ENCODE results near the gene RAP1GAP2. TPM values are rescaled to one million over a fixed set of nuclear protein-coding genes. Genes with fewer than 3 reads are reported as not detected.

RAP1GAP2 gene
- polyA plus RNA-seq, 1 of the 3 experiments (the other 2 are of a cell fraction), result 22.0 TPM

DNA sequence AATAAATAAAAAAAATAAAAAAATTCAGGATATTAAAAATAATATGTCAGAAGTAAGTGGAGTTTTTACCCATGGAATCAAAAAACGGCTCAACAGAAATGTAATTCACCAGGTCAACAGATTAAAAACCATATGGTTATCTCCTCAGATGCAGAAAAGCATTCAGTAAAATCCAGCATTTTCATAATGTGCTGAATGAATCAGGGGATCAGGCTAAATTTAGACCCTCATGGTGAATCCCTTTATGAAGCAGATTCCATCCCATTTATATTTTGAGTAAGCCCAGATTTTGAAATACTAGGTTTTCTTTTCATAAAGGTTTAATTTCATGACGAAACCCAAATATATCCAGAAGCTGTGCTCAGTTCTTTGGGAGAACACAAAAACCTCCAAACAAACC, 182.8 kb downstream of the RAP1GAP2 start:
- H3F3A ChIP-seq (replicated peaks; ENCODE audit: insufficient read depth), result peaks cover 8% of the 10 kb centered on the region
- ChIA-PET CTCF (interaction anchor here (0.7 to 2.0 kb wide), 2 partner anchors 70 to 130 kb away, joined by 3 to 6 read pairs; no protein-coding TSS in a partner anchor), POLR2A (no interaction called here)
- H4K20me1 ChIP-seq (ENCODE audit: insufficient read depth), result no peaks in the 10 kb centered on the region
- H3K4me2 ChIP-seq, result no peak overlapping the region
- H3K4me1 ChIP-seq (ENCODE audit: control insufficient read depth in 1 of 2, insufficient read depth in 2 of 2, low read depth in 1 of 2, low read length in 1 of 2), result peaks cover 4 to 15% of the 10 kb centered on the region in 2 experiments; a peak in 1 of 4 replicates
- peaks cover 4 to 15% of the 10 kb centered on the region in 2 experiments for H3K36me3 ChIP-seq (replicated peaks in 1 of 2; ENCODE audit: control insufficient read depth in 1 of 2, insufficient read depth in 2 of 2, low read length in 1 of 2)
- WGBS (ENCODE audit: low lambda C conversion rate), result 99% methylated on average over 2 of the region's 2 CpGs
- no peaks in the 10 kb centered on the region for H3K79me2 ChIP-seq (ENCODE audit: insufficient read depth)
- no peak overlapping the region for H3K4me3 ChIP-seq (ENCODE audit: low read depth in 2 of 2, low read length in 1 of 2)
- DNase-seq, result no peak
- H3K9ac ChIP-seq, result no peak overlapping the region
- no peak overlapping the region for H3K27ac ChIP-seq (ENCODE audit: low read depth in 2 of 2, low read length in 1 of 2)
- no peaks in the 10 kb centered on the region for H3K27me3 ChIP-seq (ENCODE audit: insufficient read depth)
- no peak overlapping the region for H2AFZ ChIP-seq (ENCODE audit: low read depth)
- no peaks in the 10 kb centered on the region for H3K9me2 ChIP-seq
- H3K9me3 ChIP-seq, result peaks cover 4% of the 10 kb centered on the region; the same call in 1 of the 2 replicates
- TF ChIP-seq, protein P1, sequence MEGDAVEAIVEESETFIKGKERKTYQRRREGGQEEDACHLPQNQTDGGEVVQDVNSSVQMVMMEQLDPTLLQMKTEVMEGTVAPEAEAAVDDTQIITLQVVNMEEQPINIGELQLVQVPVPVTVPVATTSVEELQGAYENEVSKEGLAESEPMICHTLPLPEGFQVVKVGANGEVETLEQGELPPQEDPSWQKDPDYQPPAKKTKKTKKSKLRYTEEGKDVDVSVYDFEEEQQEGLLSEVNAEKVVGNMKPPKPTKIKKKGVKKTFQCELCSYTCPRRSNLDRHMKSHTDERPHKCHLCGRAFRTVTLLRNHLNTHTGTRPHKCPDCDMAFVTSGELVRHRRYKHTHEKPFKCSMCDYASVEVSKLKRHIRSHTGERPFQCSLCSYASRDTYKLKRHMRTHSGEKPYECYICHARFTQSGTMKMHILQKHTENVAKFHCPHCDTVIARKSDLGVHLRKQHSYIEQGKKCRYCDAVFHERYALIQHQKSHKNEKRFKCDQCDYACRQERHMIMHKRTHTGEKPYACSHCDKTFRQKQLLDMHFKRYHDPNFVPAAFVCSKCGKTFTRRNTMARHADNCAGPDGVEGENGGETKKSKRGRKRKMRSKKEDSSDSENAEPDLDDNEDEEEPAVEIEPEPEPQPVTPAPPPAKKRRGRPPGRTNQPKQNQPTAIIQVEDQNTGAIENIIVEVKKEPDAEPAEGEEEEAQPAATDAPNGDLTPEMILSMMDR (IDR thresholded peaks at IDR 0.05), result no peak
- TF ChIP-seq NRF1 (IDR thresholded peaks at IDR 0.05; ENCODE audit: low read depth, low read length), result no peak
- TF ChIP-seq TEAD4 (IDR thresholded peaks at IDR 0.05; ENCODE audit: borderline replicate concordance, insufficient read depth), result no peak
- TF ChIP-seq RAD21 (IDR thresholded peaks at IDR 0.05; ENCODE audit: low read length), result no peak
- TF ChIP-seq, protein P2, sequence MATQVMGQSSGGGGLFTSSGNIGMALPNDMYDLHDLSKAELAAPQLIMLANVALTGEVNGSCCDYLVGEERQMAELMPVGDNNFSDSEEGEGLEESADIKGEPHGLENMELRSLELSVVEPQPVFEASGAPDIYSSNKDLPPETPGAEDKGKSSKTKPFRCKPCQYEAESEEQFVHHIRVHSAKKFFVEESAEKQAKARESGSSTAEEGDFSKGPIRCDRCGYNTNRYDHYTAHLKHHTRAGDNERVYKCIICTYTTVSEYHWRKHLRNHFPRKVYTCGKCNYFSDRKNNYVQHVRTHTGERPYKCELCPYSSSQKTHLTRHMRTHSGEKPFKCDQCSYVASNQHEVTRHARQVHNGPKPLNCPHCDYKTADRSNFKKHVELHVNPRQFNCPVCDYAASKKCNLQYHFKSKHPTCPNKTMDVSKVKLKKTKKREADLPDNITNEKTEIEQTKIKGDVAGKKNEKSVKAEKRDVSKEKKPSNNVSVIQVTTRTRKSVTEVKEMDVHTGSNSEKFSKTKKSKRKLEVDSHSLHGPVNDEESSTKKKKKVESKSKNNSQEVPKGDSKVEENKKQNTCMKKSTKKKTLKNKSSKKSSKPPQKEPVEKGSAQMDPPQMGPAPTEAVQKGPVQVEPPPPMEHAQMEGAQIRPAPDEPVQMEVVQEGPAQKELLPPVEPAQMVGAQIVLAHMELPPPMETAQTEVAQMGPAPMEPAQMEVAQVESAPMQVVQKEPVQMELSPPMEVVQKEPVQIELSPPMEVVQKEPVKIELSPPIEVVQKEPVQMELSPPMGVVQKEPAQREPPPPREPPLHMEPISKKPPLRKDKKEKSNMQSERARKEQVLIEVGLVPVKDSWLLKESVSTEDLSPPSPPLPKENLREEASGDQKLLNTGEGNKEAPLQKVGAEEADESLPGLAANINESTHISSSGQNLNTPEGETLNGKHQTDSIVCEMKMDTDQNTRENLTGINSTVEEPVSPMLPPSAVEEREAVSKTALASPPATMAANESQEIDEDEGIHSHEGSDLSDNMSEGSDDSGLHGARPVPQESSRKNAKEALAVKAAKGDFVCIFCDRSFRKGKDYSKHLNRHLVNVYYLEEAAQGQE (IDR thresholded peaks at IDR 0.05; ENCODE audit: low read depth, low read length), result no peak
- TF ChIP-seq NFIC (IDR thresholded peaks at IDR 0.05; ENCODE audit: borderline replicate concordance), result no peak
- TF ChIP-seq YY1 (IDR thresholded peaks at IDR 0.05; ENCODE audit: low read depth), result no peak
- TF ChIP-seq RCOR1 (IDR thresholded peaks at IDR 0.05; ENCODE audit: low read length), result no peak
- TF ChIP-seq, protein P3, sequence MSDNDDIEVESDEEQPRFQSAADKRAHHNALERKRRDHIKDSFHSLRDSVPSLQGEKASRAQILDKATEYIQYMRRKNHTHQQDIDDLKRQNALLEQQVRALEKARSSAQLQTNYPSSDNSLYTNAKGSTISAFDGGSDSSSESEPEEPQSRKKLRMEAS (IDR thresholded peaks at IDR 0.05; ENCODE audit: low read depth), result no peak
- TF ChIP-seq MXI1 (IDR thresholded peaks at IDR 0.05; ENCODE audit: low read depth, low read length), result no peak
- TF ChIP-seq GABPA (IDR thresholded peaks at IDR 0.05; ENCODE audit: low read depth), result no peak
- TF ChIP-seq POLR2AphosphoS5 (IDR thresholded peaks at IDR 0.05; ENCODE audit: low read depth, low read length), result no peak
- no peak for TF ChIP-seq SIN3A (IDR thresholded peaks at IDR 0.05; ENCODE audit: borderline replicate concordance, low read depth, low read length)
- TF ChIP-seq ELF1 (IDR thresholded peaks at IDR 0.05), result no peak
- TF ChIP-seq RXRA (IDR thresholded peaks at IDR 0.05; ENCODE audit: borderline replicate concordance, low read depth), result no peak
- TF ChIP-seq, protein P4, sequence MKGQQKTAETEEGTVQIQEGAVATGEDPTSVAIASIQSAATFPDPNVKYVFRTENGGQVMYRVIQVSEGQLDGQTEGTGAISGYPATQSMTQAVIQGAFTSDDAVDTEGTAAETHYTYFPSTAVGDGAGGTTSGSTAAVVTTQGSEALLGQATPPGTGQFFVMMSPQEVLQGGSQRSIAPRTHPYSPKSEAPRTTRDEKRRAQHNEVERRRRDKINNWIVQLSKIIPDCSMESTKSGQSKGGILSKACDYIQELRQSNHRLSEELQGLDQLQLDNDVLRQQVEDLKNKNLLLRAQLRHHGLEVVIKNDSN (IDR thresholded peaks at IDR 0.05; ENCODE audit: borderline replicate concordance, low read depth), result no peak
- TF ChIP-seq MEF2A (IDR thresholded peaks at IDR 0.05; ENCODE audit: borderline replicate concordance, low read depth), result no peak
- TF ChIP-seq TCF12 (IDR thresholded peaks at IDR 0.05), result no peak
- no peak for TF ChIP-seq FOXM1 (IDR thresholded peaks at IDR 0.05; ENCODE audit: low read depth)
- no peak for TF ChIP-seq TAF1 (IDR thresholded peaks at IDR 0.05; ENCODE audit: borderline replicate concordance, low read depth, low read length)

Data from SK-N-SH (cell line).